ENCODE results near the gene CCSER1. TPM values are rescaled to one million over a fixed set of nuclear protein-coding genes. Genes with fewer than 3 reads are reported as not detected.
"Not testable (repeated sequence)": the region's sequence is repeated elsewhere in the genome, so short reads cannot be mapped to it uniquely, and the experiment has no call there.

Gene CCSER1
- total RNA-seq, 6 donors from 2014 or later = 4.4 to 26.1 (median 13.8) TPM

GRCh38 chr4:91257721-91258120 is 1130.5 kb downstream of the CCSER1 start:
- DNase-seq (no peak), ATAC-seq (ENCODE audit: low FRiP score in 2 of 2) (no peak)
- H3K4me1 ChIP-seq = no peaks in the 10 kb centered on the region
- no peak overlapping the region for H3K4me3 ChIP-seq
- H3K9me3 ChIP-seq = peaks cover 0 to 6% (median 0%) of the 10 kb centered on the region in 4 donors
- H3K27ac ChIP-seq = no peak overlapping the region
- 95 to 97% methylated on average over 2 of the region's 2 CpGs for WGBS, 2 donors
- H3K36me3 ChIP-seq = no peaks in the 10 kb centered on the region
- no peak for TF ChIP-seq CTCF (IDR thresholded peaks at IDR 0.05)
- no peak for TF ChIP-seq EP300 (IDR thresholded peaks at IDR 0.05)
- TF ChIP-seq POLR2A (IDR thresholded peaks at IDR 0.05) = no peak
- no peaks in the 10 kb centered on the region for H3K27me3 ChIP-seq

GRCh38 chr4:91258326-91258725 is 1131.1 kb downstream of the CCSER1 start:
- TF ChIP-seq CTCF (IDR thresholded peaks at IDR 0.05) = no peak
- no peak for TF ChIP-seq POLR2AphosphoS5 (IDR thresholded peaks at IDR 0.05)
- no peak for TF ChIP-seq POLR2A (IDR thresholded peaks at IDR 0.05)
- no peak for TF ChIP-seq EP300 (IDR thresholded peaks at IDR 0.05)
- ATAC-seq (ENCODE audit: low FRiP score in 2 of 2) (no peak), DNase-seq (no peak)
- Histone ChIP-seq H3K27ac (no peak overlapping the region), H3K9me3 (peaks cover 0 to 6% (median 0%) of the 10 kb centered on the region in 4 donors), H3K27me3 (no peaks in the 10 kb centered on the region), H3K4me3 (no peak overlapping the region), H3K4me1 (no peaks in the 10 kb centered on the region), H3K36me3 (no peaks in the 10 kb centered on the region)

GRCh38 chr4:91267543-91267942 is 1140.3 kb downstream of the CCSER1 start:
- Histone ChIP-seq H3K27me3 (no peaks in the 10 kb centered on the region), H3K27ac (no peak overlapping the region), H3K36me3 (no peaks in the 10 kb centered on the region), H3K4me3 (no peak overlapping the region), H3K4me1 (no peaks in the 10 kb centered on the region), H3K9me3 (no peaks in the 10 kb centered on the region)
- TF ChIP-seq POLR2A (IDR thresholded peaks at IDR 0.05) = no peak
- TF ChIP-seq POLR2AphosphoS5 (IDR thresholded peaks at IDR 0.05) = no peak
- no peak for TF ChIP-seq CTCF (IDR thresholded peaks at IDR 0.05)
- TF ChIP-seq EP300 (IDR thresholded peaks at IDR 0.05) = no peak
- DNase-seq (no peak), ATAC-seq (ENCODE audit: low FRiP score in 2 of 2) (no peak)

GRCh38 chr4:91268481-91268880 is 1141.3 kb downstream of the CCSER1 start:
- H3K4me1 ChIP-seq; ATAC-seq (ENCODE audit: low FRiP score in 2 of 2); H3K27me3 ChIP-seq; H3K4me3 ChIP-seq; H3K27ac ChIP-seq; DNase-seq; H3K36me3 ChIP-seq; H3K9me3 ChIP-seq: not testable (repeated sequence)
- 80 to 94% methylated on average over 4 of the region's 4 CpGs for WGBS, 2 donors

- no peak for ATAC-seq (ENCODE audit: low FRiP score in 2 of 2)
- TF ChIP-seq EP300 (IDR thresholded peaks at IDR 0.05) (no peak), POLR2A (IDR thresholded peaks at IDR 0.05) (no peak), CTCF (IDR thresholded peaks at IDR 0.05) (no peak), POLR2AphosphoS5 (IDR thresholded peaks at IDR 0.05) (no peak)
- WGBS, 2 donors = 83 to 86% methylated on average over 2 of the region's 2 CpGs
Observed at GRCh38 chr4:91268913-91269312, 1141.7 kb downstream of the CCSER1 start.

More at GRCh38 chr4:91268913-91269312, 1141.7 kb downstream of the CCSER1 start:
- H3K4me1 ChIP-seq = no peaks in the 10 kb centered on the region
- no peak for DNase-seq
- H3K27ac ChIP-seq = no peak overlapping the region
- H3K27me3 ChIP-seq = no peaks in the 10 kb centered on the region
- H3K4me3 ChIP-seq = no peak overlapping the region
- H3K9me3 ChIP-seq = peaks cover 0 to 5% (median 0%) of the 10 kb centered on the region in 4 donors
- no peaks in the 10 kb centered on the region for H3K36me3 ChIP-seq

All from upper lobe of left lung (tissue), 6 donors.